ENCODE measurements around the gene NR6A1.

The NR6A1 gene

GRCh38 chr9:124725068-124725452, 46.1 kb downstream of the NR6A1 start:
- Histone ChIP-seq H3K9me2 (replicated peaks; ENCODE audit: insufficient read depth, low read length) (no peaks in the 10 kb centered on the region), H2AFZ (ENCODE audit: low read depth, low read length, severe bottlenecking) (no peak overlapping the region), H3K27me3 (ENCODE audit: low read length) (no peaks in the 10 kb centered on the region), H3K36me3 (ENCODE audit: low read length) (no peaks in the 10 kb centered on the region), H3K4me3 (ENCODE audit: insufficient read depth, low read length, poor library complexity, severe bottlenecking) (no peak overlapping the region), H3K27ac (ENCODE audit: low read depth, low read length) (no peak overlapping the region), H3F3A (ENCODE audit: insufficient read depth) (no peaks in the 10 kb centered on the region), H4K20me1 (ENCODE audit: low read depth, low read length) (no peaks in the 10 kb centered on the region), H3K9me3 (ENCODE audit: insufficient read depth, low read length) (no peaks in the 10 kb centered on the region), H3K9ac (ENCODE audit: low read length) (no peak overlapping the region), H3K79me2 (ENCODE audit: insufficient read depth, low read length) (no peaks in the 10 kb centered on the region), H3K4me2 (ENCODE audit: low read depth, low read length, poor library complexity, severe bottlenecking) (no peak overlapping the region)
- no peak for TF ChIP-seq EZH2phosphoT487 (conservative IDR thresholded peaks at IDR 0.05; ENCODE audit: low read length)
- no peak for TF ChIP-seq CTCF (IDR thresholded peaks at IDR 0.05; ENCODE audit: insufficient read depth, low read length, poor library complexity, severe bottlenecking)

GRCh38 chr9:124724415-124725067, 46.6 kb downstream of the NR6A1 start:
- no peaks in the 10 kb centered on the region for H3F3A ChIP-seq (ENCODE audit: insufficient read depth)
- no peak overlapping the region for H3K9ac ChIP-seq (ENCODE audit: low read length)
- no peaks in the 10 kb centered on the region for H4K20me1 ChIP-seq (ENCODE audit: low read depth, low read length)
- H3K27ac ChIP-seq (ENCODE audit: low read depth, low read length) = no peak overlapping the region
- H3K27me3 ChIP-seq (ENCODE audit: low read length) = no peaks in the 10 kb centered on the region
- H3K79me2 ChIP-seq (ENCODE audit: insufficient read depth, low read length) = no peaks in the 10 kb centered on the region
- TF ChIP-seq CTCF (IDR thresholded peaks at IDR 0.05; ENCODE audit: insufficient read depth, low read length, poor library complexity, severe bottlenecking) (no peak), EZH2phosphoT487 (conservative IDR thresholded peaks at IDR 0.05; ENCODE audit: low read length) (no peak)
- no peak overlapping the region for H3K4me3 ChIP-seq (ENCODE audit: insufficient read depth, low read length, poor library complexity, severe bottlenecking)
- no peak overlapping the region for H2AFZ ChIP-seq (ENCODE audit: low read depth, low read length, severe bottlenecking)
- H3K9me2 ChIP-seq (replicated peaks; ENCODE audit: insufficient read depth, low read length) = no peaks in the 10 kb centered on the region
- H3K4me2 ChIP-seq (ENCODE audit: low read depth, low read length, poor library complexity, severe bottlenecking) = no peak overlapping the region
- H3K9me3 ChIP-seq (ENCODE audit: insufficient read depth, low read length) = no peaks in the 10 kb centered on the region
- H3K36me3 ChIP-seq (ENCODE audit: low read length) = no peaks in the 10 kb centered on the region

- no peaks in the 10 kb centered on the region for H3K9me3 ChIP-seq (ENCODE audit: insufficient read depth, low read length)
- no peaks in the 10 kb centered on the region for H3K27me3 ChIP-seq (ENCODE audit: low read length)
- TF ChIP-seq EZH2phosphoT487 (conservative IDR thresholded peaks at IDR 0.05; ENCODE audit: low read length) (no peak), CTCF (IDR thresholded peaks at IDR 0.05; ENCODE audit: insufficient read depth, low read length, poor library complexity, severe bottlenecking) (no peak)
- H2AFZ ChIP-seq (ENCODE audit: low read depth, low read length, severe bottlenecking) = no peak overlapping the region
- H3K9me2 ChIP-seq (replicated peaks; ENCODE audit: insufficient read depth, low read length) = no peaks in the 10 kb centered on the region
- H3K4me3 ChIP-seq (ENCODE audit: insufficient read depth, low read length, poor library complexity, severe bottlenecking) = no peak overlapping the region
- H3F3A ChIP-seq (ENCODE audit: insufficient read depth) = no peaks in the 10 kb centered on the region
- no peak overlapping the region for H3K4me2 ChIP-seq (ENCODE audit: low read depth, low read length, poor library complexity, severe bottlenecking)
- no peak overlapping the region for H3K27ac ChIP-seq (ENCODE audit: low read depth, low read length)
- no peaks in the 10 kb centered on the region for H4K20me1 ChIP-seq (ENCODE audit: low read depth, low read length)
- H3K36me3 ChIP-seq (ENCODE audit: low read length) = no peaks in the 10 kb centered on the region
- H3K9ac ChIP-seq (ENCODE audit: low read length) = no peak overlapping the region
- H3K79me2 ChIP-seq (ENCODE audit: insufficient read depth, low read length) = no peaks in the 10 kb centered on the region
Observed at GRCh38 chr9:124723352-124723751, 47.8 kb downstream of the NR6A1 start.
